Adrenal gland (tissue), 12 donors: ENCODE measurements around the gene FANCE. TPM values are rescaled to one million over a fixed set of nuclear protein-coding genes. Genes with fewer than 3 reads are reported as not detected.
A peak's percentile ranks its signal among the peaks of the same experiment; 100 is the strongest.

ENCODE experiments used
- DNase-seq, 7 donors: peaks; one replicate each; pipeline ENCODE4 v3.0.0-alpha.2; 2019 to 2020
- H3K27ac ChIP-seq, 5 donors: fragments of 200-600 bp; sonication (generic) in 4 of 5; 1 replicate in 3 of 5; 2 replicates in 2 of 5; pipeline versions ENCODE4 v1.5.1 to v1.8.0; 2016 to 2020; ENCODE audit warnings: mild to moderate bottlenecking in 1 of 5
- H3K27me3 ChIP-seq: fragments of 200-600 bp; 2 replicates; pipeline ENCODE4 v1.8.0; 2021
- H3K36me3 ChIP-seq, 2 donors: fragments of 200-600 bp; replicated peaks in 1 of 2; 1 replicate in 1 of 2; 2 replicates in 1 of 2; pipeline versions ENCODE4 v1.5.1 to v1.8.0; 2018 to 2022
- H3K4me1 ChIP-seq, 2 donors: fragments of 200-600 bp; replicated peaks in 1 of 2; 1 replicate in 1 of 2; 2 replicates in 1 of 2; pipeline versions ENCODE4 v1.5.1 to v1.8.0; 2018 to 2021
- H3K4me3 ChIP-seq, 4 donors: fragments of 200-600 bp; sonication (generic) in 3 of 4; one replicate each; pipeline ENCODE4 v1.5.1; 2016 to 2018
- H3K9me3 ChIP-seq, 3 donors: fragments of 200-600 bp; sonication (generic) in 1 of 3; replicated peaks in 1 of 3; 1 replicate in 2 of 3; 2 replicates in 1 of 3; pipeline versions ENCODE4 v1.5.1 to v1.8.0; 2016 to 2021
- POLR2A ChIP-seq, 2 donors: fragments of 450-650 bp; IDR thresholded peaks; one replicate each; pipeline ENCODE4 v1.6.1; 2017; ENCODE audit warnings: antibody characterized with exemption in 2 of 2, mild to moderate bottlenecking in 2 of 2, moderate library complexity in 1 of 2
- WGBS, 4 donors: extraction: QIAGEN DNeasy Blood & Tissue Kit in 2 of 4; methylation state at CpG; one replicate each; pipeline versions ENCODE4 v1.1.5 to v1.1.7; 2013 to 2017; 5-methylcytosine and 5-hydroxymethylcytosine counted together
- intact Hi-C, 2 donors: fragments of 100-400 bp; cut with DNase I; formaldehyde crosslinking; loops; one replicate each; pipeline versions ENCODE4 v1.14.1 to v1.15.0; 2022 to 2023
- polyA plus RNA-seq, 3 donors: library from polyadenylated mRNA; stranded (reverse); fragments of 200-250 nt in 2 of 3; fragments of 350-450 nt in 1 of 3; fragmentation: Illumina TruSeq in 1 of 3; extraction: RNeasy Lipid Tissue Mini Kit (QIAGEN cat#74804) in 1 of 3; gene quantifications; one replicate each; pipeline ENCODE4 v1.2.3, GENCODE V29; 2013 to 2014
- total RNA-seq, 9 donors: library from RNA; depleted of rRNA in 4 of 9; stranded (reverse); fragments of >200 nt in 4 of 9; fragments of 120-200 nt in 1 of 9; fragmentation: NEBNext Ultra II Directional in 1 of 9; extraction: Animal tissue kit (Norgen Biotek cat#: 25700) in 1 of 9; gene quantifications; one replicate each; pipeline versions ENCODE4 v1.1.0 to v1.2.4, GENCODE V29; 2013 to 2023
- TF ChIP-seq, protein P1 (sequence below), 6 experiments: fragments of 450-650 bp in 4 of 6; fragments of 200-600 bp in 2 of 6; sonication (generic) in 1 of 6; IDR thresholded peaks; 1 replicate in 5 of 6; 2 replicates in 1 of 6; pipeline versions ENCODE4 v1.5.1 to v1.8.0; 2016 to 2021; ENCODE audit warnings: antibody characterized with exemption in 6 of 6, mild to moderate bottlenecking in 2 of 6, moderate library complexity in 1 of 6
- donor health status: healthy with polysubstance abuse.
- donor health status: Bipolar disorder and iron deficiency.
- donor health status: DM: yes; HTN: yes; CAD: no.
- donor health status: DM: no; HTN: no; CAD: no.
- donor health status: DM: no; HTN: no; CAD: no.
- donor health status: DM: yes; HTN: yes; CAD: no.

The FANCE gene
- total and polyA plus RNA-seq, 12 donors = 1.0 to 5.3 (median 2.1) TPM

DNA sequence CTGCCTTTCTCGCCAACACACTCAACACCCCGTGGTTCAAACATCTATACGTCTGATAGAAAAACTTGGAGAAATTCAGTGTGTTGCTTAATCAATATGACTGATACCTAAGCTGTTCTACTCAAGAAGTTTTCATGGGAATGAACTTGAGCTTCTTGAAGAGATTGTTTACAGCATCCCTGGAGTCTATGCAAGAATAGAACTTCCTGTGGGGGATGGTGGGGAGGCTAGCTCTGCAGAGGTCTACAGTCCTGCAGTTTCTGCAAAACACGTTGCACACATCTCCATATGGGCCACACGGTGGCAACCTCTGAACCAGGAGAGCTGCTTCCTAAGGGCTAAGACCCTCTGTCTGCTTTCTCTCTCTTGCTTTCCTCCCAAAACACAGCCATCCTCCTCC, 32.7 kb upstream of the FANCE start:
- Histone ChIP-seq H3K4me1 (peaks cover 0 to 6% of the 10 kb centered on the region in 2 donors), H3K27ac (no peak overlapping the region), H3K36me3 (peaks cover 0 to 31% of the 10 kb centered on the region in 2 donors), H3K4me3 (no peak overlapping the region), H3K27me3 (no peaks in the 10 kb centered on the region), H3K9me3 (no peaks in the 10 kb centered on the region)
- TF ChIP-seq, protein P1, sequence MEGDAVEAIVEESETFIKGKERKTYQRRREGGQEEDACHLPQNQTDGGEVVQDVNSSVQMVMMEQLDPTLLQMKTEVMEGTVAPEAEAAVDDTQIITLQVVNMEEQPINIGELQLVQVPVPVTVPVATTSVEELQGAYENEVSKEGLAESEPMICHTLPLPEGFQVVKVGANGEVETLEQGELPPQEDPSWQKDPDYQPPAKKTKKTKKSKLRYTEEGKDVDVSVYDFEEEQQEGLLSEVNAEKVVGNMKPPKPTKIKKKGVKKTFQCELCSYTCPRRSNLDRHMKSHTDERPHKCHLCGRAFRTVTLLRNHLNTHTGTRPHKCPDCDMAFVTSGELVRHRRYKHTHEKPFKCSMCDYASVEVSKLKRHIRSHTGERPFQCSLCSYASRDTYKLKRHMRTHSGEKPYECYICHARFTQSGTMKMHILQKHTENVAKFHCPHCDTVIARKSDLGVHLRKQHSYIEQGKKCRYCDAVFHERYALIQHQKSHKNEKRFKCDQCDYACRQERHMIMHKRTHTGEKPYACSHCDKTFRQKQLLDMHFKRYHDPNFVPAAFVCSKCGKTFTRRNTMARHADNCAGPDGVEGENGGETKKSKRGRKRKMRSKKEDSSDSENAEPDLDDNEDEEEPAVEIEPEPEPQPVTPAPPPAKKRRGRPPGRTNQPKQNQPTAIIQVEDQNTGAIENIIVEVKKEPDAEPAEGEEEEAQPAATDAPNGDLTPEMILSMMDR (IDR thresholded peaks at IDR 0.05) = no peak
- no peak for TF ChIP-seq POLR2A (IDR thresholded peaks at IDR 0.05)
- no peak for DNase-seq
- intact Hi-C loops = loop anchor here in 1 of 2 donors (10.0 kb wide), 1 partner anchor 75 kb away; the partner anchor contains the start of gene PPARD
- WGBS, 4 donors = 73 to 84% (median 76%) methylated on average over 5 of the region's 5 CpGs

DNA sequence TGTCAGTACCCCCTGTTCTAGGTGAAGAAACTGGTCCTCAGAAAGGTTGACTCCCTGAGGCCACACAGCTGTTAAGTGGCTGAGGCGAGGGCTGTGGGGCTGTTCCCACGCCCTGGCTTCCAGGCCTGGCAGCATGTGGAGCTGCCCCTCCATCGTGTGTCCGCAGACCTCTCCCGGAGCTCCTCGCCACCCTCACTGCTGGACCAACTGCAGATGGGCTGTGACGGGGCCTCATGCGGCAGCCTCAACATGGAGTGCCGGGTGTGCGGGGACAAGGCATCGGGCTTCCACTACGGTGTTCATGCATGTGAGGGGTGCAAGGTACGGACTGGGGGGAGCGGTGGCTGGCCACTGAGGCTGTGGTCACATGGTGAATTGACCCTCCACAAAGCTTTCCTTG, 32.2 kb upstream of the FANCE start:
- 94 to 96% (median 95%) methylated on average over 14 of the region's 14 CpGs for WGBS, 4 donors
- no peak for DNase-seq
- no peaks in the 10 kb centered on the region for H3K27me3 ChIP-seq
- H3K36me3 ChIP-seq = peaks cover 0 to 35% of the 10 kb centered on the region in 2 donors
- H3K4me1 ChIP-seq = peaks cover 0 to 2% of the 10 kb centered on the region in 2 donors
- H3K9me3 ChIP-seq = no peaks in the 10 kb centered on the region
- no peak overlapping the region for H3K4me3 ChIP-seq
- intact Hi-C loops = loop anchor here in 1 of 2 donors (10.0 kb wide), 1 partner anchor 75 kb away; the partner anchor contains the start of gene PPARD
- no peak overlapping the region for H3K27ac ChIP-seq
- no peak for TF ChIP-seq POLR2A (IDR thresholded peaks at IDR 0.05)
- TF ChIP-seq, protein P1 (IDR thresholded peaks at IDR 0.05) = no peak

DNA sequence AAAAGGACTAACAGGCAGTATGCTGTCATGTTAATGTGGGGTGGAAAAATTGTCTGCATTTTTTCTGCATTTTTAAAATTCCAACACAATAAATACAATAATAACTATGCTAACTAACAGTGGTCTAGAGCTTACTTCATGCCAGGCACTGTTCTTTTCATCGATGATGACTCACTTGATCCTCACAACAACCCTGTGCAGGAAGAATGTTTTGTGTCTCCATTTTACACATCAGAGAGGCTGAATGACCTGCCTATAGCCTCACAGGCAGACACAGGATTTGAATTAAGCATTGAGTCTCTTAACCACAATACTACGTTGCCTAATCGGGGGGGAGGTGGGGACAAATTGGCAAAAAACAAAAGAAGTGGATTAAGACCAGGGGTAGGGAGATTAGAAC, 26.9 kb upstream of the FANCE start:
- no peak for TF ChIP-seq POLR2A (IDR thresholded peaks at IDR 0.05)
- TF ChIP-seq, protein P1 (IDR thresholded peaks at IDR 0.05) = no peak
- peaks cover 0 to 48% of the 10 kb centered on the region in 2 donors for H3K36me3 ChIP-seq
- H3K4me1 ChIP-seq = peaks cover 0 to 3% of the 10 kb centered on the region in 2 donors

DNA sequence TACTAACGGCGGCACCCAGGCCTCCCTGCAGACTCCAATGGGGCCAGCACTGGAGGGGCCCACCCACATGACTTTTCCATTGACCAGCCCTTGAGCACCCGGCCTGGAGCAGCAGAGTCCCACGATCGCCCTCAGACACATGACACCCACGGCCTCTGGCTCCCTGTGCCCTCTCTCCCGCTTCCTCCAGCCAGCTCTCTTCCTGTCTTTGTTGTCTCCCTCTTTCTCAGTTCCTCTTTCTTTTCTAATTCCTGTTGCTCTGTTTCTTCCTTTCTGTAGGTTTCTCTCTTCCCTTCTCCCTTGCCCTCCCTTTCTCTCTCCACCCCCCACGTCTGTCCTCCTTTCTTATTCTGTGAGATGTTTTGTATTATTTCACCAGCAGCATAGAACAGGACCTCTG, 26.1 kb upstream of the FANCE start:
- H3K36me3 ChIP-seq = peaks cover 0 to 48% of the 10 kb centered on the region in 2 donors
- H3K27me3 ChIP-seq = no peaks in the 10 kb centered on the region
- peaks cover 0 to 3% of the 10 kb centered on the region in 2 donors for H3K4me1 ChIP-seq
- no peak overlapping the region for H3K27ac ChIP-seq
- H3K9me3 ChIP-seq = peaks cover 0 to 6% (median 0%) of the 10 kb centered on the region in 3 donors
- WGBS, 4 donors = 70 to 74% (median 73%) methylated on average over 8 of the region's 8 CpGs
- peak in 1 of 7 donors; percentile 12 for DNase-seq
- intact Hi-C loops = no loop called here
- TF ChIP-seq POLR2A (IDR thresholded peaks at IDR 0.05) = no peak
- TF ChIP-seq, protein P1 (IDR thresholded peaks at IDR 0.05) = no peak
- H3K4me3 ChIP-seq = no peak overlapping the region

More for the DNA sequence above, 26.9 kb upstream of the FANCE start:
- 75 to 87% (median 80%) methylated on average over 3 of the region's 3 CpGs for WGBS, 4 donors
- peaks cover 0 to 6% (median 0%) of the 10 kb centered on the region in 3 donors for H3K9me3 ChIP-seq
- H3K27me3 ChIP-seq = no peaks in the 10 kb centered on the region
- no peak overlapping the region for H3K4me3 ChIP-seq
- intact Hi-C loops = no loop called here
- H3K27ac ChIP-seq = no peak overlapping the region
- DNase-seq = no peak
